GM21515 (cell line): ENCODE measurements around the gene TAB2.

Source experiments
- ATAC-seq: cut with Tn5 transposase; IDR thresholded peaks from one replicate; pipeline ENCODE4 v1.9.1; 2021; ENCODE audit not compliant: unreplicated experiment

TAB2 gene

GRCh38 chr6:149317644-149318571 lies at the start of gene TAB2:
Gene TAB2, plus strand, starts transcription at chr6:149317712. Its CDS starts 52,286 bp downstream, at chr6:149369998.
- ATAC-seq, result peak; percentile 22

GRCh38 chr6:149268146-149268545 lies 49.4 kb upstream of the TAB2 start:
- no peak for ATAC-seq

- no peak for ATAC-seq
Measured at GRCh38 chr6:149268768-149269167, 48.7 kb upstream of the TAB2 start.

GRCh38 chr6:149270616-149271015 lies 46.9 kb upstream of the TAB2 start:
- ATAC-seq, result no peak

GRCh38 chr6:149271348-149272340 lies 45.9 kb upstream of the TAB2 start:
- ATAC-seq, result peak; percentile 63

GRCh38 chr6:149273318-149273717 lies 44.2 kb upstream of the TAB2 start:
- ATAC-seq, result no peak

- ATAC-seq, result no peak
Measured at GRCh38 chr6:149275621-149276020, 41.9 kb upstream of the TAB2 start.

GRCh38 chr6:149277621-149278020 lies 39.9 kb upstream of the TAB2 start:
- no peak for ATAC-seq

- no peak for ATAC-seq
Measured at GRCh38 chr6:149278997-149279396, 38.5 kb upstream of the TAB2 start.

GRCh38 chr6:149284904-149285303 lies 32.6 kb upstream of the TAB2 start:
- no peak for ATAC-seq

GRCh38 chr6:149285626-149286025 lies 31.9 kb upstream of the TAB2 start:
- no peak for ATAC-seq

GRCh38 chr6:149286905-149287304 lies 30.6 kb upstream of the TAB2 start:
- no peak for ATAC-seq

- ATAC-seq, result no peak
Measured at GRCh38 chr6:149289192-149289781, 28.2 kb upstream of the TAB2 start.

GRCh38 chr6:149289966-149290365 lies 27.5 kb upstream of the TAB2 start:
- ATAC-seq, result no peak

GRCh38 chr6:149293244-149293643 lies 24.3 kb upstream of the TAB2 start:
- no peak for ATAC-seq

GRCh38 chr6:149300563-149300962 lies 16.9 kb upstream of the TAB2 start:
- ATAC-seq, result no peak

- ATAC-seq, result no peak
Measured at GRCh38 chr6:149302723-149303122, 14.8 kb upstream of the TAB2 start.

GRCh38 chr6:149303468-149303867 lies 14.0 kb upstream of the TAB2 start:
- no peak for ATAC-seq

- ATAC-seq, result no peak
Measured at GRCh38 chr6:149305372-149305771, 12.1 kb upstream of the TAB2 start.

GRCh38 chr6:149306967-149307366 lies 10.5 kb upstream of the TAB2 start:
- ATAC-seq, result no peak

- no peak for ATAC-seq
Measured at GRCh38 chr6:149311293-149311692, 6.2 kb upstream of the TAB2 start.
